SK-N-MC (cell line): ENCODE data around the gene DDC.

Experiments
- EZH2 ChIP-seq: fragments of 200-600 bp; sonication (generic); IDR thresholded peaks from one replicate; pipeline ENCODE4 v1.6.1; 2017; ENCODE audit warnings: antibody characterized with exemption
- POLR2AphosphoS5 ChIP-seq: IDR thresholded peaks from 2 replicates; pipeline ENCODE4 v1.6.1; 2012; ENCODE audit warnings: mild to moderate bottlenecking, low read depth, low read length, borderline replicate concordance

GRCh38 chr7:50564171-50564570, 1.0 kb downstream of the DDC start:
- TF ChIP-seq POLR2AphosphoS5 (no peak), EZH2 (no peak)
